Measurements from ENCODE around the gene CHRNE. TPM values are rescaled to one million over a fixed set of nuclear protein-coding genes. Genes with fewer than 3 reads are reported as not detected.
A peak's percentile ranks its signal among the peaks of the same experiment; 100 is the strongest.

CHRNE gene
- total and polyA plus RNA-seq, 2 of the 13 experiments (the other 11 are each of a cell fraction or from before 2014, with no cell fraction given) = 0.53 to 0.59 TPM

DNA sequence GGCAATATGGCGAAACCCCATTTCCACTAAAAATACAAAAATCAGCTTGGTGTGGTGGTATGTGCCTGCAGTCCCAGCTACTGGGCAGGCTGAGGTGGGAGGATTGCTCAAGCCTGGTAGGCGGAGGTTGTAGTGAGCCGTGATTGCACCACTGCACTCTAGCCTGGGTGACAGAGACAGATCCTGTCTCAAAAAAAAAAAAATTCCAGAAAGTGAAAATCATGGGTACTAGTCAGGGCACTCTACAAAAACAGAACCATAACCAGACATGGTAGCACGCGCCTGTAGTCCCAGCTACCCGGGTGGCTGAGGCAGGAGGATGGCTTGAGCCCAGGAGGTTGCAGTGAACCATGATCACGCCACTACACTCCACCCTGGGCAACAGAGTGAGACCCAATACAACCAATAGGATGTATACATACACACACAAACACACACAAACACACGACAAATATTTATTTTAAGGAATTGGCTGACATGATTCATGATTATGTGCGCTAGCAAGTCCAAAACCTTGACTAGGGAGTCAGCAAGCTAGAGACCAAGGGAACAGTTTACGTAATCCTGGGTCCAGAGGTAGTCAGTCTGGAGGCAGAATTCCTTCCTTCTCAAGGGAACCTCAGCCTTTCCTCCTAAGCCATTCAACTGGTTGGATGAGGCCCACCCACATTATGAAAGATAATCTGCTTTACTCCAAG, 17.6 kb upstream of the CHRNE start (continued):
- TF ChIP-seq, protein P1, sequence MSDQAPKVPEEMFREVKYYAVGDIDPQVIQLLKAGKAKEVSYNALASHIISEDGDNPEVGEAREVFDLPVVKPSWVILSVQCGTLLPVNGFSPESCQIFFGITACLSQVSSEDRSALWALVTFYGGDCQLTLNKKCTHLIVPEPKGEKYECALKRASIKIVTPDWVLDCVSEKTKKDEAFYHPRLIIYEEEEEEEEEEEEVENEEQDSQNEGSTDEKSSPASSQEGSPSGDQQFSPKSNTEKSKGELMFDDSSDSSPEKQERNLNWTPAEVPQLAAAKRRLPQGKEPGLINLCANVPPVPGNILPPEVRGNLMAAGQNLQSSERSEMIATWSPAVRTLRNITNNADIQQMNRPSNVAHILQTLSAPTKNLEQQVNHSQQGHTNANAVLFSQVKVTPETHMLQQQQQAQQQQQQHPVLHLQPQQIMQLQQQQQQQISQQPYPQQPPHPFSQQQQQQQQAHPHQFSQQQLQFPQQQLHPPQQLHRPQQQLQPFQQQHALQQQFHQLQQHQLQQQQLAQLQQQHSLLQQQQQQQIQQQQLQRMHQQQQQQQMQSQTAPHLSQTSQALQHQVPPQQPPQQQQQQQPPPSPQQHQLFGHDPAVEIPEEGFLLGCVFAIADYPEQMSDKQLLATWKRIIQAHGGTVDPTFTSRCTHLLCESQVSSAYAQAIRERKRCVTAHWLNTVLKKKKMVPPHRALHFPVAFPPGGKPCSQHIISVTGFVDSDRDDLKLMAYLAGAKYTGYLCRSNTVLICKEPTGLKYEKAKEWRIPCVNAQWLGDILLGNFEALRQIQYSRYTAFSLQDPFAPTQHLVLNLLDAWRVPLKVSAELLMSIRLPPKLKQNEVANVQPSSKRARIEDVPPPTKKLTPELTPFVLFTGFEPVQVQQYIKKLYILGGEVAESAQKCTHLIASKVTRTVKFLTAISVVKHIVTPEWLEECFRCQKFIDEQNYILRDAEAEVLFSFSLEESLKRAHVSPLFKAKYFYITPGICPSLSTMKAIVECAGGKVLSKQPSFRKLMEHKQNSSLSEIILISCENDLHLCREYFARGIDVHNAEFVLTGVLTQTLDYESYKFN (CRISPR knock-in tag; conservative IDR thresholded peaks at IDR 0.05) = peak; percentile 60
- TF ChIP-seq ERF (CRISPR knock-in tag; IDR thresholded peaks at IDR 0.05) (peak; percentile 59; the same call in 1 of the 2 replicates), HMG20A (CRISPR knock-in tag; IDR thresholded peaks at IDR 0.05; ENCODE audit: borderline replicate concordance) (0 out of 2 replicates have a peak, but pooled peaks have one; percentile 44), ZNF652 (CRISPR knock-in tag; IDR thresholded peaks at IDR 0.05; ENCODE audit: borderline replicate concordance, low read depth) (no peak), ZFP82 (CRISPR knock-in tag; IDR thresholded peaks at IDR 0.05; ENCODE audit: borderline replicate concordance) (no peak), MATR3 (CRISPR knock-in tag; IDR thresholded peaks at IDR 0.05) (no peak), NR2F1 (CRISPR knock-in tag; IDR thresholded peaks at IDR 0.05) (no peak), TP53 (CRISPR knock-in tag; conservative IDR thresholded peaks at IDR 0.05) (no peak), BHLHE40 (IDR thresholded peaks at IDR 0.05; ENCODE audit: low read length) (no peak), HNF4A (CRISPR knock-in tag; IDR thresholded peaks at IDR 0.05) (0 out of 2 replicates have a peak, but pooled peaks have one; percentile 51), MBD4 (IDR thresholded peaks at IDR 0.05; ENCODE audit: borderline replicate concordance, low read length) (no peak), SMYD3 (CRISPR knock-in tag; IDR thresholded peaks at IDR 0.05) (no peak), ATAD3A (CRISPR knock-in tag; IDR thresholded peaks at IDR 0.05) (no peak), ZBTB21 (CRISPR knock-in tag; IDR thresholded peaks at IDR 0.05) (no peak), ZNF530 (CRISPR knock-in tag; IDR thresholded peaks at IDR 0.05; ENCODE audit: low read depth) (no peak)
- TF ChIP-seq, protein P2, sequence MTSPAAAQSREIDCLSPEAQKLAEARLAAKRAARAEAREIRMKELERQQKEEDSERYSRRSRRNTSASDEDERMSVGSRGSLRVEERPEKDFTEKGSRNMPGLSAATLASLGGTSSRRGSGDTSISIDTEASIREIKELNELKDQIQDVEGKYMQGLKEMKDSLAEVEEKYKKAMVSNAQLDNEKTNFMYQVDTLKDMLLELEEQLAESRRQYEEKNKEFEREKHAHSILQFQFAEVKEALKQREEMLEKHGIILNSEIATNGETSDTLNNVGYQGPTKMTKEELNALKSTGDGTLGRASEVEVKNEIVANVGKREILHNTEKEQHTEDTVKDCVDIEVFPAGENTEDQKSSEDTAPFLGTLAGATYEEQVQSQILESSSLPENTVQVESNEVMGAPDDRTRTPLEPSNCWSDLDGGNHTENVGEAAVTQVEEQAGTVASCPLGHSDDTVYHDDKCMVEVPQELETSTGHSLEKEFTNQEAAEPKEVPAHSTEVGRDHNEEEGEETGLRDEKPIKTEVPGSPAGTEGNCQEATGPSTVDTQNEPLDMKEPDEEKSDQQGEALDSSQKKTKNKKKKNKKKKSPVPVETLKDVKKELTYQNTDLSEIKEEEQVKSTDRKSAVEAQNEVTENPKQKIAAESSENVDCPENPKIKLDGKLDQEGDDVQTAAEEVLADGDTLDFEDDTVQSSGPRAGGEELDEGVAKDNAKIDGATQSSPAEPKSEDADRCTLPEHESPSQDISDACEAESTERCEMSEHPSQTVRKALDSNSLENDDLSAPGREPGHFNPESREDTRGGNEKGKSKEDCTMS (CRISPR knock-in tag; conservative IDR thresholded peaks at IDR 0.05) = no peak
- TF ChIP-seq, protein P3, sequence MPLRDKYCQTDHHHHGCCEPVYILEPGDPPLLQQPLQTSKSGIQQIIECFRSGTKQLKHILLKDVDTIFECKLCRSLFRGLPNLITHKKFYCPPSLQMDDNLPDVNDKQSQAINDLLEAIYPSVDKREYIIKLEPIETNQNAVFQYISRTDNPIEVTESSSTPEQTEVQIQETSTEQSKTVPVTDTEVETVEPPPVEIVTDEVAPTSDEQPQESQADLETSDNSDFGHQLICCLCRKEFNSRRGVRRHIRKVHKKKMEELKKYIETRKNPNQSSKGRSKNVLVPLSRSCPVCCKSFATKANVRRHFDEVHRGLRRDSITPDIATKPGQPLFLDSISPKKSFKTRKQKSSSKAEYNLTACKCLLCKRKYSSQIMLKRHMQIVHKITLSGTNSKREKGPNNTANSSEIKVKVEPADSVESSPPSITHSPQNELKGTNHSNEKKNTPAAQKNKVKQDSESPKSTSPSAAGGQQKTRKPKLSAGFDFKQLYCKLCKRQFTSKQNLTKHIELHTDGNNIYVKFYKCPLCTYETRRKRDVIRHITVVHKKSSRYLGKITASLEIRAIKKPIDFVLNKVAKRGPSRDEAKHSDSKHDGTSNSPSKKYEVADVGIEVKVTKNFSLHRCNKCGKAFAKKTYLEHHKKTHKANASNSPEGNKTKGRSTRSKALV (CRISPR knock-in tag; IDR thresholded peaks at IDR 0.05) = no peak
- TF ChIP-seq, protein P4, sequence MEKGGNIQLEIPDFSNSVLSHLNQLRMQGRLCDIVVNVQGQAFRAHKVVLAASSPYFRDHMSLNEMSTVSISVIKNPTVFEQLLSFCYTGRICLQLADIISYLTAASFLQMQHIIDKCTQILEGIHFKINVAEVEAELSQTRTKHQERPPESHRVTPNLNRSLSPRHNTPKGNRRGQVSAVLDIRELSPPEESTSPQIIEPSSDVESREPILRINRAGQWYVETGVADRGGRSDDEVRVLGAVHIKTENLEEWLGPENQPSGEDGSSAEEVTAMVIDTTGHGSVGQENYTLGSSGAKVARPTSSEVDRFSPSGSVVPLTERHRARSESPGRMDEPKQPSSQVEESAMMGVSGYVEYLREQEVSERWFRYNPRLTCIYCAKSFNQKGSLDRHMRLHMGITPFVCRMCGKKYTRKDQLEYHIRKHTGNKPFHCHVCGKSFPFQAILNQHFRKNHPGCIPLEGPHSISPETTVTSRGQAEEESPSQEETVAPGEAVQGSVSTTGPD (CRISPR knock-in tag; IDR thresholded peaks at IDR 0.05) = no peak
- TF ChIP-seq, protein P5, sequence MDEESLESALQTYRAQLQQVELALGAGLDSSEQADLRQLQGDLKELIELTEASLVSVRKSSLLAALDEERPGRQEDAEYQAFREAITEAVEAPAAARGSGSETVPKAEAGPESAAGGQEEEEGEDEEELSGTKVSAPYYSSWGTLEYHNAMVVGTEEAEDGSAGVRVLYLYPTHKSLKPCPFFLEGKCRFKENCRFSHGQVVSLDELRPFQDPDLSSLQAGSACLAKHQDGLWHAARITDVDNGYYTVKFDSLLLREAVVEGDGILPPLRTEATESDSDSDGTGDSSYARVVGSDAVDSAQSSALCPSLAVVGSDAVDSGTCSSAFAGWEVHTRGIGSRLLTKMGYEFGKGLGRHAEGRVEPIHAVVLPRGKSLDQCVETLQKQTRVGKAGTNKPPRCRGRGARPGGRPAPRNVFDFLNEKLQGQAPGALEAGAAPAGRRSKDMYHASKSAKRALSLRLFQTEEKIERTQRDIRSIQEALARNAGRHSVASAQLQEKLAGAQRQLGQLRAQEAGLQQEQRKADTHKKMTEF (CRISPR knock-in tag; IDR thresholded peaks at IDR 0.05) = peak; percentile 39; the same call in 1 of the 2 replicates
